Measurements from ENCODE around the gene TJP1. TPM values are rescaled to one million over a fixed set of nuclear protein-coding genes. Genes with fewer than 3 reads are reported as not detected.

Gene TJP1
- total and polyA plus RNA-seq, 2 of the 8 experiments (the other 6 are each of a cell fraction or from before 2014, with no cell fraction given): 46.3 to 138 TPM

GRCh38 chr15:29678504-29679034, 143.7 kb downstream of the TJP1 start:
- Histone ChIP-seq H2BK20ac (ENCODE audit: low read length) (no peak overlapping the region), H3K4ac (replicated peaks; ENCODE audit: insufficient read length, low read depth, low read length) (no peak overlapping the region), H2AFZ (ENCODE audit: low read length) (no peak overlapping the region), H2AK5ac (ENCODE audit: low read depth, low read length) (no peak overlapping the region), H3K36me3 (ENCODE audit: control insufficient read depth in 2 of 4, insufficient read depth in 4 of 4, low read length in 3 of 4) (no peaks in the 10 kb centered on the region), H3K27me3 (replicated peaks in 1 of 4; ENCODE audit: control insufficient read depth in 3 of 4, extremely low read depth in 1 of 4, insufficient read depth in 3 of 4, low read length in 3 of 4) (no peaks in the 10 kb centered on the region), H3K9me3 (ENCODE audit: insufficient read depth in 2 of 2, low read depth in 1 of 2, low read length in 1 of 2) (peaks cover 0 to 3% of the 10 kb centered on the region in 2 experiments; a peak in 1 of 4 replicates), H3K56ac (replicated peaks; ENCODE audit: insufficient read length, low read depth, low read length) (no peak overlapping the region), H3K9ac (replicated peaks in 1 of 4; ENCODE audit: extremely low read depth in 1 of 4, low read depth in 3 of 4, low read length in 3 of 4) (no peak overlapping the region), H3K18ac (ENCODE audit: extremely low read depth, low read length) (no peak overlapping the region), H4K8ac (ENCODE audit: extremely low read depth, insufficient read depth, low read length) (no peak overlapping the region), H4K5ac (ENCODE audit: insufficient read length, low read depth, low read length) (no peak overlapping the region), H3K4me1 (replicated peaks in 1 of 4; ENCODE audit: control insufficient read depth in 3 of 4, insufficient read depth in 4 of 4, low read length in 3 of 4) (peaks cover 0 to 8% (median 0%) of the 10 kb centered on the region in 4 experiments; a peak in 4 of 7 replicates), H2BK15ac (ENCODE audit: low read length) (0 out of 2 replicates have a peak overlapping the region, but pooled peaks have one; percentile 40), H3K4me2 (ENCODE audit: insufficient read depth in 1 of 2, low read depth in 2 of 2, low read length in 2 of 2) (no peak overlapping the region), H3K23me2 (ENCODE audit: low read depth, low read length) (peaks cover 8% of the 10 kb centered on the region; the same call in 1 of the 2 replicates), H3K27ac (ENCODE audit: low read depth, low read length) (no peak overlapping the region), H2BK120ac (replicated peaks; ENCODE audit: low read depth, low read length) (no peak overlapping the region), H4K20me1 (replicated peaks in 1 of 2; ENCODE audit: control insufficient read depth in 1 of 2, insufficient read depth in 2 of 2, low read length in 2 of 2) (no peaks in the 10 kb centered on the region), H2BK5ac (ENCODE audit: low read depth, low read length) (no peak overlapping the region), H3K79me2 (ENCODE audit: control insufficient read depth in 1 of 2, insufficient read depth in 2 of 2, low read length in 2 of 2) (no peaks in the 10 kb centered on the region), H3K79me1 (ENCODE audit: low read depth, low read length) (no peaks in the 10 kb centered on the region), H2BK12ac (ENCODE audit: low read depth, low read length) (no peak overlapping the region), H3K14ac (ENCODE audit: insufficient read length) (no peak overlapping the region), H3K23ac (ENCODE audit: insufficient read length) (no peak overlapping the region), H3K4me3 (ENCODE audit: extremely low read depth in 1 of 4, insufficient read depth in 2 of 4, low read depth in 3 of 4, low read length in 4 of 4) (no peak overlapping the region), H4K91ac (replicated peaks; ENCODE audit: insufficient read length, low read length) (no peak overlapping the region)
- TF ChIP-seq KDM5A (IDR thresholded peaks at IDR 0.05; ENCODE audit: low read length) (no peak), CREB1 (IDR thresholded peaks at IDR 0.05) (no peak), SP1 (IDR thresholded peaks at IDR 0.05; ENCODE audit: low read depth, low read length) (no peak), BRCA1 (IDR thresholded peaks at IDR 0.05; ENCODE audit: low read depth, low read length) (no peak), EZH2 (IDR thresholded peaks at IDR 0.05; ENCODE audit: low read depth, low read length, severe bottlenecking) (no peak), YY1 (IDR thresholded peaks at IDR 0.05; ENCODE audit: low read depth, low read length) (no peak), SP4 (IDR thresholded peaks at IDR 0.05; ENCODE audit: low read length) (no peak)
- 86% methylated on average over 4 of the region's 4 CpGs; no CpG with 5 or more reads in 1 of the 2 experiments for WGBS, 2 experiments (ENCODE audit: extremely low coverage in 1 of 2, insufficient coverage in 1 of 2, insufficient read length in 1 of 2, insufficient replicate concordance in 2 of 2, low coverage in 1 of 2, low lambda C conversion rate in 2 of 2, missing lambda C conversion rate in 1 of 2)
- DNase-seq (ENCODE audit: low read depth in 1 of 2, low spot score in 2 of 2) (peak in 1 of 2 experiments; percentile 38), FAIRE-seq (no peak)
- ChIA-PET POLR2A (ENCODE audit: partially characterized antibody) (no interaction called here), CTCF (ENCODE audit: partially characterized antibody) (interaction anchor here (0.6 to 2.7 kb wide), 10 partner anchors 8 to 343 kb away, joined by 3 to 15 read pairs (median 4); no protein-coding TSS in a partner anchor)
